OCI-LY1 (cell line): ENCODE results near the gene CCDC81.

Experiments
- H2AFZ ChIP-seq: fragments of 200-600 bp; sonication (generic), shearing (Covaris generic); 2 replicates; pipeline ENCODE4 v1.6.0; 2014; ENCODE audit warnings: antibody characterized with exemption, mild to moderate bottlenecking, low read length
- H3F3A ChIP-seq: fragments of 200-600 bp; sonication (generic), shearing (Covaris generic); 2 replicates; pipeline ENCODE4 v1.6.0; 2014; ENCODE audit warnings: mild to moderate bottlenecking, antibody characterized with exemption, low read length, moderate library complexity; ENCODE audit not compliant: insufficient read depth
- H3K27ac ChIP-seq: fragments of 200-600 bp; sonication (generic); 2 replicates; pipeline ENCODE4 v1.5.1; 2014; ENCODE audit warnings: low read length, mixed run types, mild to moderate bottlenecking, low read depth; ENCODE audit not compliant: poor library complexity, severe bottlenecking
- H3K27me3 ChIP-seq: fragments of 200-600 bp; sonication (generic); 2 replicates; pipeline ENCODE4 v1.6.0; 2014; ENCODE audit warnings: antibody characterized with exemption, mild to moderate bottlenecking, low read length, moderate library complexity; ENCODE audit not compliant: insufficient read depth
- H3K36me3 ChIP-seq: fragments of 200-600 bp; sonication (generic); 2 replicates; pipeline ENCODE4 v1.6.1; 2014; ENCODE audit warnings: mild to moderate bottlenecking, antibody characterized with exemption, low read length, moderate library complexity, mixed read lengths; ENCODE audit not compliant: insufficient read depth
- H3K4me1 ChIP-seq: fragments of 200-600 bp; sonication (generic); 2 replicates; pipeline ENCODE4 v1.5.1; 2014; ENCODE audit warnings: mild to moderate bottlenecking, low read length, moderate library complexity; ENCODE audit not compliant: insufficient read depth, severe bottlenecking
- H3K4me2 ChIP-seq: fragments of 200-600 bp; sonication (generic), shearing (Covaris generic); 2 replicates; pipeline ENCODE4 v1.6.1; 2014; ENCODE audit warnings: low read length
- H3K4me3 ChIP-seq: fragments of 200-600 bp; sonication (generic); 2 replicates; pipeline ENCODE4 v1.5.1; 2014; ENCODE audit warnings: low read length, low read depth, mild to moderate bottlenecking, mixed read lengths; ENCODE audit not compliant: poor library complexity, severe bottlenecking
- H3K79me2 ChIP-seq: fragments of 200-600 bp; shearing (Covaris generic); 2 replicates; pipeline ENCODE4 v1.6.1; 2016; ENCODE audit warnings: mixed run types, low read length, mixed read lengths; ENCODE audit not compliant: insufficient read depth
- H3K9ac ChIP-seq: fragments of 200-600 bp; sonication (generic), shearing (Covaris generic); 2 replicates; pipeline ENCODE4 v1.6.1; 2014; ENCODE audit warnings: mild to moderate bottlenecking, low read length, mixed read lengths
- H3K9me2 ChIP-seq: fragments of 200-600 bp; sonication (generic), shearing (Covaris generic); 2 replicates; pipeline ENCODE4 v1.6.1; 2014; ENCODE audit warnings: low read depth, mild to moderate bottlenecking, low read length, mixed read lengths
- H3K9me3 ChIP-seq: fragments of 200-600 bp; shearing (Covaris generic); 2 replicates; pipeline ENCODE4 v1.6.1; 2014; ENCODE audit warnings: low read length, mixed read lengths
- H4K20me1 ChIP-seq: fragments of 200-600 bp; sonication (generic), shearing (Covaris generic); 2 replicates; pipeline ENCODE4 v1.6.0; 2016; ENCODE audit warnings: mild to moderate bottlenecking, low read length; ENCODE audit not compliant: insufficient read depth
- EZH2 ChIP-seq: fragments of 200-600 bp; sonication (generic), shearing (Covaris generic); IDR thresholded peaks from 2 replicates; pipeline ENCODE4 v1.8.0; 2017; ENCODE audit warnings: borderline replicate concordance, mixed run types, mild to moderate bottlenecking, antibody characterized with exemption, low read length, moderate library complexity, mixed read lengths
- TF ChIP-seq, protein P1 (sequence below): fragments of 200-600 bp; sonication (generic), shearing (Covaris generic); IDR thresholded peaks from 2 replicates; pipeline ENCODE4 v1.5.1; 2017; ENCODE audit warnings: mild to moderate bottlenecking, antibody characterized with exemption, low read length, moderate library complexity, mixed read lengths

CCDC81 gene

DNA sequence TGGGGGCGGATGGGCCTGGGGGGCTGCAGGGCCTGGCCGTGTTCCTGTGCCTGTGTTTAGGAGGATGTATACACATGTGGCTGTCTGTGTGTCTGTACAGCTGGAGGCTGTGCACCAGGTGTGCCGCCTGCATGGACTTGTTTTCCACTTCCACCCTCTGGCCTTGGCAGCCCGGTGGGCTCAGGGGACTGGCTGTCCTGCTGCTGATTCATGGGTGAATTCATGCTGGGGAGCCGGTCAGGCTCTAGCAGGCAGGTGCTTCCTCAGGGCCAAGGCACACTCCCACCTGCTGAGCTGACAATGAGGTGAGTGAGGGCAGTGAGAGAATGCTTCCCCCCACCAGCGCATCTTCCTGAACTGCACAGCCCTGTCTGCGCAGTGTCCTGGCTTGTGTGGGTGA is 88.4 kb downstream of the CCDC81 start:
- TF ChIP-seq EZH2: no peak
- TF ChIP-seq, protein P1, sequence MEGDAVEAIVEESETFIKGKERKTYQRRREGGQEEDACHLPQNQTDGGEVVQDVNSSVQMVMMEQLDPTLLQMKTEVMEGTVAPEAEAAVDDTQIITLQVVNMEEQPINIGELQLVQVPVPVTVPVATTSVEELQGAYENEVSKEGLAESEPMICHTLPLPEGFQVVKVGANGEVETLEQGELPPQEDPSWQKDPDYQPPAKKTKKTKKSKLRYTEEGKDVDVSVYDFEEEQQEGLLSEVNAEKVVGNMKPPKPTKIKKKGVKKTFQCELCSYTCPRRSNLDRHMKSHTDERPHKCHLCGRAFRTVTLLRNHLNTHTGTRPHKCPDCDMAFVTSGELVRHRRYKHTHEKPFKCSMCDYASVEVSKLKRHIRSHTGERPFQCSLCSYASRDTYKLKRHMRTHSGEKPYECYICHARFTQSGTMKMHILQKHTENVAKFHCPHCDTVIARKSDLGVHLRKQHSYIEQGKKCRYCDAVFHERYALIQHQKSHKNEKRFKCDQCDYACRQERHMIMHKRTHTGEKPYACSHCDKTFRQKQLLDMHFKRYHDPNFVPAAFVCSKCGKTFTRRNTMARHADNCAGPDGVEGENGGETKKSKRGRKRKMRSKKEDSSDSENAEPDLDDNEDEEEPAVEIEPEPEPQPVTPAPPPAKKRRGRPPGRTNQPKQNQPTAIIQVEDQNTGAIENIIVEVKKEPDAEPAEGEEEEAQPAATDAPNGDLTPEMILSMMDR: no peak

DNA sequence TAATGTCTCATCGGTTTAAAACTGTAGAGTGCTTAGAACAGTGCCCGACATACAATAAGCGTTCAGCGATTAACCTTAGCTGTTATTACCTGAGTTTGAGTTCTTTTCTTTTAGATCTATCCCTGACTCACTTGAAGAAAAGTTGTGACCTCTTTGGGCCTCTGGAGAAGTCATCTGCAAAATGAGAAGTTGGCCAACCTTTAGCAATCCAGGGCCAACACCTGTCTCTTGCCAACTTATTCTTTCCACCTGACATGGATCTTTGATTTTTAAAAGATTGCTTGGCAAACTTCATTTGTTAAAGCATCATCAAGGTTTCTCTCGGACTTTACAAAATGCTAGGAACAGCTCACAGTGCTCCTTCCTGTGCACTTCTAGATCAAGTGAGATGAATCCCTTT is 89.3 kb downstream of the CCDC81 start:
- H3K9me2 ChIP-seq: no peaks in the 10 kb centered on the region
- no peaks in the 10 kb centered on the region for H3F3A ChIP-seq
- H3K27me3 ChIP-seq: no peaks in the 10 kb centered on the region
- H2AFZ ChIP-seq: no peak overlapping the region
- H3K9ac ChIP-seq: no peak overlapping the region
- H4K20me1 ChIP-seq: no peaks in the 10 kb centered on the region
- H3K4me2 ChIP-seq: no peak overlapping the region
- H3K79me2 ChIP-seq: no peaks in the 10 kb centered on the region
- no peaks in the 10 kb centered on the region for H3K4me1 ChIP-seq
- no peaks in the 10 kb centered on the region for H3K9me3 ChIP-seq
- H3K27ac ChIP-seq: no peak overlapping the region
- no peaks in the 10 kb centered on the region for H3K36me3 ChIP-seq
- TF ChIP-seq, protein P1: no peak
- TF ChIP-seq EZH2: no peak
- H3K4me3 ChIP-seq: no peak overlapping the region

More for the DNA sequence above, 88.4 kb downstream of the CCDC81 start:
- Histone ChIP-seq H3K4me2 (no peak overlapping the region), H2AFZ (no peak overlapping the region), H3K9me2 (no peaks in the 10 kb centered on the region), H3K9me3 (no peaks in the 10 kb centered on the region), H3F3A (no peaks in the 10 kb centered on the region), H3K4me1 (no peaks in the 10 kb centered on the region), H4K20me1 (no peaks in the 10 kb centered on the region), H3K27ac (no peak overlapping the region), H3K36me3 (no peaks in the 10 kb centered on the region), H3K79me2 (no peaks in the 10 kb centered on the region), H3K27me3 (no peaks in the 10 kb centered on the region), H3K4me3 (no peak overlapping the region), H3K9ac (no peak overlapping the region)

DNA sequence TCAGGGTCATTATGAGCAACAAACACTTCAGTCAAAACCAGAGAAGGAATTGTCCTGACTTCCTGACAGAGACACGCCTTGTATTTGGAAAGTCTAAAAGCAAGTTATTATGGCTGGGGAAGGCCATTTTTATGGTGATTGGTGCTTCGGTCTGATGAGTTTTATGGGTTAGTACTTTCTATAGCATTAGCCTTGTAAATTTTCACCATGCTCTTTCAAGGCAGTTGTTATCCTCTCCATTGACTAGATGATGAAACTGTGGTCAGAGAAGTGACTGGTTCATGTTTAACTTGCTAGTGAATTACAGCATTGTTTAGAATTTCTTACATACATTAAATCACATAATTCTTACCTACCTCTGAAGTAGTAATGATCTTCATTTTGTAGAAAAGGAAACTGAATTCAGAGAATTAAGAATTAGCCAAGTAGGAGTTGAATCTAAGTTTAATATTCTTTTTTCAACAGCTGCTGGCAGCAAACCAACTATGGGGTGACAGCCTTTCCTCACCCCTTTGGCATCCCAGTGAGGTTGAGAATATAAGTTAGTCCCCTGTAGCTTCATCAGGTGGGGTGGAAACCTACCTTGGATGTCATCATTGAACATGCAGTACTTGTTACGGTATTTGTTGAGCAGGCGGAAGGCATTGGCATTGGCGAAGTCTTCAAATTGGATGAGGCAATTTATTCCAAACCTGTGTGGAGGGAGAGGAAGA is 90.0 kb downstream of the CCDC81 start:
- Histone ChIP-seq H3K79me2 (no peaks in the 10 kb centered on the region), H3K9ac (no peak overlapping the region), H2AFZ (no peak overlapping the region), H3K27me3 (no peaks in the 10 kb centered on the region), H3K4me2 (no peak overlapping the region), H4K20me1 (no peaks in the 10 kb centered on the region), H3F3A (no peaks in the 10 kb centered on the region), H3K36me3 (no peaks in the 10 kb centered on the region), H3K27ac (no peak overlapping the region), H3K9me2 (no peaks in the 10 kb centered on the region), H3K4me3 (no peak overlapping the region), H3K9me3 (no peaks in the 10 kb centered on the region), H3K4me1 (no peaks in the 10 kb centered on the region)
- TF ChIP-seq, protein P1: no peak
- TF ChIP-seq EZH2: no peak
